HepG2 (cell line): ENCODE measurements around the gene LGALS7B.

Experiments used
- CEBPB ChIP-seq: IDR thresholded peaks from 2 replicates; pipeline ENCODE4 v1.6.1; 2011; ENCODE audit warnings: low read depth, low read length, improper control_type of control experiment, borderline replicate concordance
- CTCF ChIP-seq: sonication (generic); formaldehyde crosslinking; IDR thresholded peaks from 2 replicates; pipeline ENCODE4 v1.5.0; 2020; ENCODE audit warnings: mild to moderate bottlenecking, missing genetic modification reagents, moderate library complexity
- HMG20A ChIP-seq: IDR thresholded peaks from 2 replicates; pipeline ENCODE4 v1.6.1; 2016; ENCODE audit warnings: borderline replicate concordance
- MTF2 ChIP-seq: sonication (generic); formaldehyde crosslinking; IDR thresholded peaks from 2 replicates; pipeline ENCODE4 v1.5.0; 2020; ENCODE audit warnings: missing genetic modification reagents, borderline replicate concordance
- POLR2A ChIP-seq, 2 experiments: IDR thresholded peaks; 2 replicates each; pipeline ENCODE4 v1.6.1; 2011; ENCODE audit warnings: low read depth in 2 of 2, low read length in 2 of 2, mild to moderate bottlenecking in 1 of 2, moderate library complexity in 1 of 2; ENCODE audit not compliant: insufficient read depth in 1 of 2
- TCF7L2 ChIP-seq: IDR thresholded peaks from 2 replicates; pipeline ENCODE4 v1.6.1; 2011; ENCODE audit warnings: mild to moderate bottlenecking, low read depth, low read length, moderate library complexity
- THAP8 ChIP-seq: sonication (generic); formaldehyde crosslinking; IDR thresholded peaks from 2 replicates; pipeline ENCODE4 v1.5.1; 2020; ENCODE audit warnings: missing genetic modification reagents, mild to moderate bottlenecking, borderline replicate concordance
- ZBTB4 ChIP-seq: sonication (generic); formaldehyde crosslinking; IDR thresholded peaks from 2 replicates; pipeline ENCODE4 v1.4.0; 2020; ENCODE audit warnings: missing genetic modification reagents, mild to moderate bottlenecking, borderline replicate concordance

GRCh38 chr19:38826856-38827551, 38.0 kb downstream of the LGALS7B start:
- TF ChIP-seq HMG20A (CRISPR knock-in tag) (no peak), ZBTB4 (no peak), CTCF (CRISPR knock-in tag) (no peak), POLR2A (IDR thresholded peaks at IDR 0.05; ENCODE audit: insufficient read depth in 1 of 2, low read depth in 2 of 2, low read length in 2 of 2) (no peak), CEBPB (no peak), MTF2 (CRISPR knock-in tag) (no peak), THAP8 (CRISPR knock-in tag) (no peak), TCF7L2 (no peak)
